Dendritic cell treated with granulocyte-macrophage colony-stimulating factor and Interleukin-4, amounts not matched to agents 40 ng/mL and 50 ng/mL, for 4 days (primary cell): ENCODE measurements around the gene LPAR5.
A peak's percentile ranks its signal among the peaks of the same experiment; 100 is the strongest.
"Not testable (repeated sequence)": the region's sequence is repeated elsewhere in the genome, so short reads cannot be mapped to it uniquely, and the experiment has no call there.

Experiments used
- H3K27ac Mint-ChIP-seq: one replicate; pipeline ENCODE4 v1.8.0; 2022; ENCODE audit warnings: mild to moderate bottlenecking, mixed read lengths
- H3K27me3 Mint-ChIP-seq: one replicate; pipeline ENCODE4 v1.8.0; 2022; ENCODE audit warnings: mild to moderate bottlenecking, mixed read lengths
- H3K36me3 Mint-ChIP-seq: one replicate; pipeline ENCODE4 v1.8.0; 2022; ENCODE audit warnings: low read depth, mixed read lengths
- H3K4me1 Mint-ChIP-seq: one replicate; pipeline ENCODE4 v1.8.0; 2022; ENCODE audit warnings: low read depth, mixed read lengths
- H3K4me3 Mint-ChIP-seq: one replicate; pipeline ENCODE4 v1.8.0; 2022; ENCODE audit warnings: mild to moderate bottlenecking, moderate library complexity, mixed read lengths
- H3K9me3 Mint-ChIP-seq: one replicate; pipeline ENCODE4 v1.8.0; 2022; ENCODE audit warnings: mixed read lengths
- intact Hi-C: fragments of 100-400 bp; cut with micrococcal nuclease; formaldehyde crosslinking; loops from one replicate; pipeline ENCODE4 v1.15.0; 2022

Gene LPAR5

DNA sequence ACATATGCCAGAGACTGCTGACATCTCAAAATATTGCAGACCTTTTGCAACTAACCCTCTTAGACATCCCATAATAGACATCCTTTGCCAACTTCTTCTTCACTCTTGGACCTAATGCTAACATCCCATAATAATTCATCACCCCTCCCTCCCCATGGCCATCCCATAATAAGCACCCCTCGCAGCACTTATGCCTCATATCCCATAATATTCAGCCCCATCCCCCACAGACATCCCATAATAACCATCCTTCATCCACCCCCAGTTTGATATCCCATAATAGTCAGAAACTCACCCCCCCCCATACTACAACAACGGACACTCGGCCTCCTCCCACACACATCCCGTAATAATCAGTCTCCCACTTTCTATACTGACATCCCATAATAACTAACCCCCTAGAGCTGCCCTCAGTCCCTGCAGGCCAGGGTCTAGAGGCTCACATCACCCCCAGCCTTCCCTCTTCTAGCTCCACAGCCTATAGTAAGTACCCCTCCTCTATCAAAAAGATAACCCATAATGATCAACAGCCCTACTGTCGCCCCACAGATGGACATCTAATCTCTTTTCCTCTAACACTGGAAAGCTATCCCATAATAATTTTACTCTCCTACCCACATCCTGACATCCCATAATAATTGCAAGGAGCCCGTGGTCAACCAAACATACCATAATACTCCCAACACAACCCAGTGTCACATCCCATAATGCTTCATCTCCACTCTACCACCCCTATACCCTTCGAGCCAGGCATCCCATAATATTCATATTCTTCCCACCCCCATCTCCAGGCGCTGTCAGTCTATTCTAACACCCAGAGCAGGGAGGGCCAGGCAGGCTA is 27.8 kb downstream of the LPAR5 start:
- Mint-ChIP-seq H3K36me3 (peaks cover 34% of the 10 kb centered on the region), H3K27me3 (no peaks in the 10 kb centered on the region), H3K4me1 (peaks cover 52% of the 10 kb centered on the region), H3K9me3 (no peaks in the 10 kb centered on the region), H3K27ac (no peak overlapping the region), H3K4me3 (no peak overlapping the region)
- intact Hi-C loops = loop anchor here (5.0 kb wide), 1 partner anchor 39 kb away; the partner anchor contains the start of gene ACRBP

DNA sequence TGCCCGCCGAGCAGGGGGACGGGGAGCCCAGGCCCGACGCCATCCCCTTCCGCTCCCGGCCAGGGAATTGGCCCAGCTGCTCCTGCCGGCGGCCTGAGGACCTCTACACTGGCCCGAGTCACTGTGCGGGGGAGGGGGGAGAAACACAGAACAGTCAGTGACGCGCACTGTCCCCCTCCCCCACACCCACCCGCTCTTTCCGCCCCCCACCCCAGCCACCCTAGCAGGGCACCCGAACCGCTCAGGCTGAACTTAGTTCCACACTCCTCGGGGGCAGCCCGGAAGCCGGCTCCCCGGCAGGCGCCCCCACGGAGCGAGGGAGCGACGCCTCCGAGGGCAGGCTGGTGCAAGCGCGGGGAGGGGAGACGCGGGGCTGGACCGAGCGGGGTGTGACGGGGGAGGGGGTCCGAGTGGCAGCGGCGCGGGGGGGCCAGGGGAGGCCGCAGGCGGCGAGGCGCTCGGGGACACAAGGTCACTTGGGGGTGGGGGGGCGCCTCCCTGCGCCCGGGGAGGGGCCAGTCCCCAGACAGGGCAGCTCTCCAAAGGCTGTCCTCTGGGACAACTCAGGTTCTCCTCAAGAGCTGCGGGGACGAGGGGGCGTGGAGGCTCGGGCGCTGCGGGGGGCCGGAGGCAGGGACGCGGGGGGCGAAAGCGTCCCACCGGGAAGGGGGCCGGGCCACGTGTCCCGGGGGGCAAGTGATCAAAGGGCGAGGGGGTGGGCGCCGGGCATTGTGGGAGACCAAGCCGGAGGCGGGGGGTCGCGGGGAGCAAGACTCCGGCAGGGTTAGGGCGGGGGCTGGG is 29.2 kb downstream of the LPAR5 start:
- intact Hi-C loops = loop anchor here (5.0 kb wide), 1 partner anchor 41 kb away; the partner anchor contains the start of gene ACRBP
- no peak overlapping the region for H3K4me3 Mint-ChIP-seq
- H3K27me3 Mint-ChIP-seq = no peaks in the 10 kb centered on the region
- peaks cover 48% of the 10 kb centered on the region for H3K36me3 Mint-ChIP-seq
- H3K4me1 Mint-ChIP-seq = peaks cover 52% of the 10 kb centered on the region
- H3K27ac Mint-ChIP-seq = no peak overlapping the region
- no peaks in the 10 kb centered on the region for H3K9me3 Mint-ChIP-seq

DNA sequence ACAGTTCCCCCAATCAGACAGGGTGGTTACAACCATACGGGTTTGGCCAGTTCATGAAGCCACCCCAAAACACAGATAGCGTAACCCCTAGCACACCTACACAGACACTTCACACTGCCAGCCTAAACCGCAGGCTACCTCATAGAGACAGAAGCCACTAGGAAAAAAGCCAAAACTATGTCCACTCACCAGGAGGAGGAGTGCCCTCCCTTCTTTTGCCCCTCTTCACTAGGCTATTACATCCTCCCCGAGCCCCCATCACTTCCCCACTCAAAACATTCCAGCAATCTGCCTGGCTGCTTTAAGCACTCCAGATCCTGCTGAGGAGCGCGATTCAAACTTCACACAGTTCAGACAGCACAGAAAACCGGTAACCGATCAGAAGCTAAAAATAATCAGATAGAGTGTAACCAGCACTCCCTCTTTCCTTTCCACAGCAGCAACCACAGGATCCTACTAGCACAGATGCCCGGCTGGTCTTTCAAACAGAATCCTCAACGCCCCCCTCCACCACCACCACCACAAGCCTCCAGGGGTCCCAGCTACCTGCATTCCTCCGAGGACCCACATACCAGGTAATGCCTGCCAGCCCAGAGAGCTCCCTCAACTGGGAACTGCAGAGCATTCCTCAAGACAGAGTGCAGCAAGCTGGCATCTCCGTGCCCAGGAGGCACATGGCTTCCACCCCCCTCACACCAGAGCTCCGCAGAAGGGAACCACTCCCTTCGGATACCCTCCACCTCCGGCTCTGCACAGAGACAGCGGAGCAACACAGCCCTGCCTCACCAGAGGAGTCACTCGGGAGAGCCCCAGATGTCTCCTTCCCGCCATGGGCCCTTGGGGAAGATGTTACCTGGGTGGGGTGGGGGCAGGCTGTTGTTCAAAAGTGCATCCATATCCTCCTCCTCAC is 30.1 kb downstream of the LPAR5 start:
- peaks cover 44% of the 10 kb centered on the region for H3K4me1 Mint-ChIP-seq
- no peak overlapping the region for H3K4me3 Mint-ChIP-seq
- intact Hi-C loops = loop anchor here (5.0 kb wide), 1 partner anchor 42 kb away; the partner anchor contains the start of gene ACRBP
- no peaks in the 10 kb centered on the region for H3K9me3 Mint-ChIP-seq
- H3K27ac Mint-ChIP-seq = no peak overlapping the region
- H3K36me3 Mint-ChIP-seq = peaks cover 57% of the 10 kb centered on the region
- no peaks in the 10 kb centered on the region for H3K27me3 Mint-ChIP-seq

DNA sequence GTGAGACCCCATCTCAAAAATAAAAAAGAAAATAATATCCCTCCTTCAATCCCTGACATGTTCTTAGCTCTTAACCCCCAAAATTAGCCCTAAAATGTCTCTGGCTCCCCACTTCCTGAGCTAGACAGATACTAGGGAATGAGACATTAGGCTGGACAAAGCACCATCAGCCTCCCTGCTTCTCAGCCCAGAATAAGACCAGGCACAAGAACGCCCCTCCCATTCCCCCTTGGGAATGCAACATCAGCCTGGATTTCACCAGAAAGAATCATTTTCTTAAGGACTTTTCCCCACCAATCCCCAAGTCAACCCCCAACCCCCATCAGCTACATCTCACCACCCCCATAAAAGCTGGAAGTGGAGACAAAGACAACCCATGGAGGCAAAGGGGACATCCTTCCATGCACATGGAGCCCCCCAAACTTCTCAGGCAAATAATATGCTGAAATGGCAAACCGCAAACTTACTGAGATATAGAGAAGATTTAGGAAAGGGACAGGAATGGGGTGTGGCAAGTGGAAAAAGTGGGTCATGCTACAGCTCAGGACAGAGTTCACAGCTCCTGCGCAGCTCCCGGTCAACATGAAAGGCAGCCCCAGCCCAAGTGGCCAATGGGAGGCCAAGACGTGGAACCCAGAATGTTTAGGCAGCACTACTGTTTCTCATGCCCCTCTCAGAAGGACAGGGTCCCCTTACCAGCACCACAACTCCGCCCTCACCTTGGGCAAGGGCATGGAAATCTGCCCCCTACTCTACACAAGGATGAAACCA is 31.3 kb downstream of the LPAR5 start:
- intact Hi-C loops = loop anchor here (5.0 kb wide), 1 partner anchor 43 kb away; the partner anchor contains the start of gene ACRBP
- H3K27me3 Mint-ChIP-seq = no peaks in the 10 kb centered on the region
- peak overlapping the region; percentile 46 for H3K4me3 Mint-ChIP-seq
- H3K27ac Mint-ChIP-seq = no peak overlapping the region
- no peaks in the 10 kb centered on the region for H3K9me3 Mint-ChIP-seq
- H3K4me1 Mint-ChIP-seq = peaks cover 43% of the 10 kb centered on the region
- peaks cover 69% of the 10 kb centered on the region for H3K36me3 Mint-ChIP-seq

DNA sequence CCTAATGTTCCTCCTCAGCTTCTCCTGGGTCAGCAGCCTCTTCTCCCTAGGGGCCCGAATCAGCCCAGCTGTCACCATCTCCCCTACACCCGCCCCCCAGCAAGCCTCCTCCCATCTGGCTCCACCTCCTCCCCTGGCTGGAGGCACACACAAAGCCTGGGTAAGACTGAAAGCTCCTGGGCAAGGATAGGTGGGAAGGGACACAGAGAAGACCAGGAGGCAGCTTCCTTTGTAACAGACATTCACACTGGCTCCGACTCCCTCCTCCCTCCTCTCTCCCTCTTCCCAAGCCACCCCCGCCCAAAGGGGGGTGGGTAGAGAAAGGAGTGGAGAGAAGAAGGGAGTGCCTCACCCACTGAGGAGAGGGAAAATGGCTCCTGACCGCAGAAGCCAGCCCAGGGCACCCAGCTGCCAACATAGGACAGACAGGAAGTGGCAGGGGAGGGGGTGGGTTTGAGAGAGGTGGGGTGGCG is 32.6 kb downstream of the LPAR5 start:
- H3K9me3 Mint-ChIP-seq = no peaks in the 10 kb centered on the region
- H3K4me1 Mint-ChIP-seq = peaks cover 43% of the 10 kb centered on the region
- intact Hi-C loops = no loop called here
- no peaks in the 10 kb centered on the region for H3K27me3 Mint-ChIP-seq
- H3K27ac Mint-ChIP-seq = peak overlapping the region; percentile 60
- H3K4me3 Mint-ChIP-seq = peak overlapping the region; percentile 60
- peaks cover 82% of the 10 kb centered on the region for H3K36me3 Mint-ChIP-seq

DNA sequence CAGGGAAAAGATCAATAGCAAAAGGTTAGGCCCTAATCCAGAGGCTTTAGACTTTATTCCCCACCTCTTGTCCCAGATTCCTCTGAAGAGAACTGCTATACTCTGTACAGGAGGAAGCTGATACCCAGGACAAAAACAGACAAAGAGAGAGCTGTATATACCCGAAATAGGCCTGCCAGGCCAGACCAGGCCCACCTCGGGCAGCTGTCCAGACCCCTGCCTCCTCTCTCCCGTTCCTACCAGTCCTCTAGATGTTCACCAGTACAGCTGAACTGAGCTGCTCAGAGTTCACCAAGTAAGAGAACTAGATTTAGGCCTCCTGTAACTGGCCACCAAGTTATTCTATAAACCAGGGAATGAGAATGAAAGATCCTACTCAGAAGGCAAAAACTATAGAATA is 33.2 kb downstream of the LPAR5 start:
- no peak overlapping the region for H3K4me3 Mint-ChIP-seq
- no peaks in the 10 kb centered on the region for H3K9me3 Mint-ChIP-seq
- no peaks in the 10 kb centered on the region for H3K27me3 Mint-ChIP-seq
- H3K36me3 Mint-ChIP-seq = peaks cover 88% of the 10 kb centered on the region
- peaks cover 43% of the 10 kb centered on the region for H3K4me1 Mint-ChIP-seq
- peak overlapping the region; percentile 60 for H3K27ac Mint-ChIP-seq
- intact Hi-C loops = no loop called here

DNA sequence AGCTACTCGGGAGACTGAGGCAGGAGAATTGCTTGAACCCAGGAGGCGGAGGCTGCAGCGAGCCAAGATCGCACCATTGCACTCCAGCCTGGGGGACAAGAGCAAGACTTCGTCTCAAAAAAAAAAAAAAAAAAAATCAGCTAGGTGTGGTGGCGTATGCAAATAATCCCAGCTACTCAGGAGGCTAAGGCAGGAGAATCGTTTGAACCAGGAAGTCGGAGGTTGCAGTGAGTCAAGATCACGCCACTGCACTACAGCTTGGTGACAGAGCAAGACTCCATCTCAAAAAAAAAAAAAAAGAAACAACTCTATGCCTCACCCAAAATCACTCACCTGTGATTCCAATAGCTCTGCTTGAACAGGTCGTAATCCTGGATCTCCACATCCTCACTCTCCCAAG is 40.1 kb downstream of the LPAR5 start:
- intact Hi-C loops, H3K27me3 Mint-ChIP-seq, H3K9me3 Mint-ChIP-seq, H3K27ac Mint-ChIP-seq, H3K4me3 Mint-ChIP-seq, H3K4me1 Mint-ChIP-seq: not testable (repeated sequence)
- H3K36me3 Mint-ChIP-seq = peaks cover 96% of the 10 kb centered on the region

DNA sequence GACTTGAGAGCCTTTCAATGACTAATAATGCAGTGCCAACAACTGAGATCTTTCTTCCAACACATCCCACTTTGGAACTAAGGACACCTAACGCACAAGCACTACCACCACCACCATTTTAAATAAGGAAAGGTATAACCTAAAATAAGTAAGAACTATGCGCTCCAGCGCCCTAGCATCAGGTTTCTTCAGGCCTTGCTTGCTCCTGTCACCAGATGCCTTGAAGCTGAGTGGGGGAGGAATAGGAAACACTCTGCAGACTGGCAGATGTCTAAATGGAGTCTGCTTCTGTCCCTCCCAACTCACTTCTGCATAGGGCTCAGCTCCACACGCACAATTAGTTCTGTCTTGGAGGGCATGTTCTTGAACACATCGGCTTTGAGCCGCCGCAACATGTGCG is 43.7 kb downstream of the LPAR5 start:
- Mint-ChIP-seq H3K4me3 (no peak overlapping the region), H3K4me1 (no peaks in the 10 kb centered on the region), H3K27ac (no peak overlapping the region), H3K36me3 (peaks cover 97% of the 10 kb centered on the region), H3K27me3 (no peaks in the 10 kb centered on the region), H3K9me3 (no peaks in the 10 kb centered on the region)
- intact Hi-C loops = no loop called here

DNA sequence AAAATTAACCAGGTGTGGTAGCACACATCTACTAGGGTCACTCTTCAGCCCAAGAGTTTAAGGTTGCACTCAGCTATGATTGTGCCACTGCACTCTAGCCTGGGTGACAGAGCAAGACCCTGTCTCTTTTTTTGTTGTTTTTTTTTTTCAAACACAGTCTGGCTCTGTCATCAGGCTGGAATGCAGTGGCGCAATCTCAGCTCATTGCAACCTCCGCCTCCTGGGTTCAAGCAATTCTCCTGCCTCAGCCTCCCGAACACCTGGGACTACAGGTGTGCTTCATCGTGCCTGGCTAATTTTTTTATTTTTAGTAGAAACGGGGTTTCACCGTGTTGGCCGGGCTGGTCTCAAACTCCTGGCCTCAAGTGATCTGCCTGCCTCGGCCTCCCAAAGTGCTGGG is 49.2 kb downstream of the LPAR5 start:
- H3K27ac Mint-ChIP-seq, intact Hi-C loops, H3K4me1 Mint-ChIP-seq, H3K27me3 Mint-ChIP-seq, H3K4me3 Mint-ChIP-seq, H3K9me3 Mint-ChIP-seq: not testable (repeated sequence)
- H3K36me3 Mint-ChIP-seq = peaks cover 100% of the 10 kb centered on the region

DNA sequence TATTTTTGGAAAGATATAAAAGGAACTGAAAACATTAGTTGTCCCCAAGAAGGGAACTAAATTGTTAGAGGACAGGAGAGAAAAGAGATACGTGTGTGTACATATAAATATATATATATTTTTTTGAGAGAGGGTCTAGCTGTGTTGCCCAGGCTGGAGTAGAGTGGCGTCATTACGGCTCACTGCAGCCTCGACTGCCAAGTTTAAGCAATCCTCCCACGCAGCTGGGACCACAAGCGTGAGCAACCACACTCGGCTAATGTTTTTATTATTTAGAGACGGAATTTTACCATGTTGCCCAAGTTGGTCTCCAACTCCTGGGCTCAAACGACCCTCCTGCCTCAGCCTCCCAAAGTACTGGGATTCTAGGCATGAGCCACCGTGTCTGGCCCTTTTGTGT is 51.5 kb downstream of the LPAR5 start:
- Mint-ChIP-seq H3K27ac (no peak overlapping the region), H3K36me3 (peaks cover 100% of the 10 kb centered on the region), H3K27me3 (no peaks in the 10 kb centered on the region), H3K4me3 (no peak overlapping the region), H3K4me1 (peaks cover 6% of the 10 kb centered on the region), H3K9me3 (no peaks in the 10 kb centered on the region)
- intact Hi-C loops = no loop called here

DNA sequence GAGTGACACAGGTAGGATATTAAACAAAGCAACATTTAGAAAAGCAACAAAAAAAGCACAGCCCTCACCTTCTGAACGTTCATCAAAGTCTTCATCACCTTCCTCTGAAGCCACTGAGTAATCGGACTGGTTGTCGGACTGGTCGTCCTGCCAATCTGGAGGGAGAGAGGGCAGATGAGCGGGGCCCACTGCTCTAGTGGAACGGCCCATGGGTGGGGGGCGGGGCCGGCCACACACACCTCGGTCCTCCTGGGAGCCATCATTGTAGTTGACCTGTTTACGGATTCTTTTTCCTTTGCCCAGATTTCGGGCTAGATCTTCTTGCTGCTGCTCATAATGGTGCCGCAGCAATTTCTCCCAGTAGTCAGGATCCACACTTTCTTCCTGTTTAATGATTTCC is 52.8 kb downstream of the LPAR5 start:
- H3K27me3 Mint-ChIP-seq = no peaks in the 10 kb centered on the region
- H3K27ac Mint-ChIP-seq = peak overlapping the region; percentile 21
- no peaks in the 10 kb centered on the region for H3K9me3 Mint-ChIP-seq
- peaks cover 6% of the 10 kb centered on the region for H3K4me1 Mint-ChIP-seq
- intact Hi-C loops = no loop called here
- no peak overlapping the region for H3K4me3 Mint-ChIP-seq
- peaks cover 100% of the 10 kb centered on the region for H3K36me3 Mint-ChIP-seq

DNA sequence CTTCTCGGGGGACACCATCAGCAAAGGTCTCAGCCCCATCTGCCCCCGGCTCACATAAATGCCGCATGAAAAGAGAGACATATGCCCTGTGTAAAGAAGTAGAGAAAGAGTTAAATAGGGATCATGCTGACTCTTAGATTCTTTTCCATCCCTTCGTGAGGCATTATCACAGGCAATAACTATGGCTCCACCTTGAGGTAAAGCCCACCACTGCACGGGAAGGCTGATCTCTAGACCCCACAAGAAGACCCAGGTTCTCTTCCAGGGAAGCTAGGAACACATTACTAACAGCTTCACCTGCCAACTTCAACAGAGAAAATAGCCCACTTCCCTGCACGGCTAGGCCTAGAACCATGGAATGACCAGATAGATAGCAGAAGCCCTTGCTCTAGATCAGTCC is 53.6 kb downstream of the LPAR5 start:
- Mint-ChIP-seq H3K4me3 (no peak overlapping the region), H3K36me3 (peaks cover 100% of the 10 kb centered on the region), H3K9me3 (no peaks in the 10 kb centered on the region), H3K4me1 (peaks cover 6% of the 10 kb centered on the region), H3K27ac (no peak overlapping the region), H3K27me3 (no peaks in the 10 kb centered on the region)
- intact Hi-C loops = no loop called here

DNA sequence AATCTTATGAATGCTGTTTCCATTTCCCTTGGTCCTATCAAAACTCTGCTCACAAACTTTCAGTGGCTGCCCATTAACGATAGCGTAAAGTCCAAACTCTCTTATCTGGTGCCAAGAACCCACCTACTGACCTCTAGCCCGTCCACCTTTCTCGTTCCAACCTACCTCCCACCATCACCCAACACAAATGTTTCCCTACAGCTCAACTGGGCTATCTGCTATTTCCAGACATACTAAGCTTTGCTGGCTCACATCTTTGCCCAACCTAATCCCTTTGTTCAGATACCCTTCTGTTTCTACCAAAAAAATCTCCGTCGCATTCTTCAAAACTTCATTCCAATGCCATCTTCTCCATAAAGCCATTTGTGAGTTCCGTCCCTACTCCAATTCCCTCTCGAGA is 60.1 kb downstream of the LPAR5 start:
- peaks cover 100% of the 10 kb centered on the region for H3K36me3 Mint-ChIP-seq

More for the DNA sequence above, 60.1 kb downstream of the LPAR5 start:
- Mint-ChIP-seq H3K27ac (no peak overlapping the region), H3K27me3 (no peaks in the 10 kb centered on the region), H3K4me3 (no peak overlapping the region), H3K9me3 (no peaks in the 10 kb centered on the region), H3K4me1 (no peaks in the 10 kb centered on the region)
- intact Hi-C loops = no loop called here
